Vagina (tissue), 2 donors: ENCODE measurements around the gene GABRB3.

Source experiments
- POLR2A ChIP-seq, 2 donors: fragments of 450-650 bp; IDR thresholded peaks; one replicate each; pipeline ENCODE4 v1.6.1; 2017; ENCODE audit warnings: antibody characterized with exemption in 2 of 2, mild to moderate bottlenecking in 2 of 2, moderate library complexity in 2 of 2
- POLR2AphosphoS5 ChIP-seq, 2 donors: sonication (generic); formaldehyde crosslinking; IDR thresholded peaks; one replicate each; pipeline ENCODE4 v1.9.0; 2017; ENCODE audit warnings: antibody characterized with exemption in 2 of 2, mild to moderate bottlenecking in 2 of 2, low read depth in 1 of 2; ENCODE audit not compliant: insufficient read depth in 1 of 2
- TF ChIP-seq, protein P1 (sequence below), 3 experiments: fragments of 450-650 bp in 2 of 3; fragments of 200-600 bp in 1 of 3; sonication (generic) in 1 of 3; IDR thresholded peaks; one replicate each; pipeline ENCODE4 v1.5.1; 2017 to 2019; ENCODE audit warnings: antibody characterized with exemption in 3 of 3, mild to moderate bottlenecking in 2 of 3, moderate library complexity in 2 of 3

DNA sequence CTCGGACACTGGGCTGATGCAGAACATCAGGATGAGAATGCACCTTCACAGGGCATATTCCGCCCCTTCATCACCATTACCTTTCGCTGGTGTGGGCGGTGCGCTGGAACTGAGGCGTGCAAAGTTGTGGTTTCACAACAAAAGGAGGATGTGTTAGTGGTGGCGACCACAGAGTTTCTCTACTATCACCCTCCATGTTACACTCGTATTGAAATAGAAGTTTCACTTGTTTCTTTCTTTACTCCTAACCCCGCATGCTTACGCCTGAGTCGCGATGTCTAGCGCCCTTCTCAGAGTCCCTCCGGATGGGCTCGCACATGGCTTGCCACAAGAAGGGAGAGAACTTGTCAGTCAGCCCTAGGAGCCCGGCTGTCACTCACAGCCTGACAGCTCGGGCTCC, 148.7 kb downstream of the GABRB3 start:
- TF ChIP-seq, protein P1, sequence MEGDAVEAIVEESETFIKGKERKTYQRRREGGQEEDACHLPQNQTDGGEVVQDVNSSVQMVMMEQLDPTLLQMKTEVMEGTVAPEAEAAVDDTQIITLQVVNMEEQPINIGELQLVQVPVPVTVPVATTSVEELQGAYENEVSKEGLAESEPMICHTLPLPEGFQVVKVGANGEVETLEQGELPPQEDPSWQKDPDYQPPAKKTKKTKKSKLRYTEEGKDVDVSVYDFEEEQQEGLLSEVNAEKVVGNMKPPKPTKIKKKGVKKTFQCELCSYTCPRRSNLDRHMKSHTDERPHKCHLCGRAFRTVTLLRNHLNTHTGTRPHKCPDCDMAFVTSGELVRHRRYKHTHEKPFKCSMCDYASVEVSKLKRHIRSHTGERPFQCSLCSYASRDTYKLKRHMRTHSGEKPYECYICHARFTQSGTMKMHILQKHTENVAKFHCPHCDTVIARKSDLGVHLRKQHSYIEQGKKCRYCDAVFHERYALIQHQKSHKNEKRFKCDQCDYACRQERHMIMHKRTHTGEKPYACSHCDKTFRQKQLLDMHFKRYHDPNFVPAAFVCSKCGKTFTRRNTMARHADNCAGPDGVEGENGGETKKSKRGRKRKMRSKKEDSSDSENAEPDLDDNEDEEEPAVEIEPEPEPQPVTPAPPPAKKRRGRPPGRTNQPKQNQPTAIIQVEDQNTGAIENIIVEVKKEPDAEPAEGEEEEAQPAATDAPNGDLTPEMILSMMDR (IDR thresholded peaks at IDR 0.05) = no peak
- TF ChIP-seq POLR2A (IDR thresholded peaks at IDR 0.05) (no peak), POLR2AphosphoS5 (IDR thresholded peaks at IDR 0.05; ENCODE audit: insufficient read depth in 1 of 2, low read depth in 1 of 2) (no peak)
